Vagina (tissue), 2 donors: ENCODE results near the gene ARSD.

Experiments
- CTCF ChIP-seq, 3 experiments: fragments of 450-650 bp in 2 of 3; fragments of 200-600 bp in 1 of 3; sonication (generic) in 1 of 3; IDR thresholded peaks; one replicate each; pipeline ENCODE4 v1.5.1; 2017 to 2019; ENCODE audit warnings: antibody characterized with exemption in 3 of 3, mild to moderate bottlenecking in 2 of 3, moderate library complexity in 2 of 3
- POLR2A ChIP-seq, 2 donors: fragments of 450-650 bp; IDR thresholded peaks; one replicate each; pipeline ENCODE4 v1.6.1; 2017; ENCODE audit warnings: antibody characterized with exemption in 2 of 2, mild to moderate bottlenecking in 2 of 2, moderate library complexity in 2 of 2
- POLR2AphosphoS5 ChIP-seq, 2 donors: sonication (generic); formaldehyde crosslinking; IDR thresholded peaks; one replicate each; pipeline ENCODE4 v1.9.0; 2017; ENCODE audit warnings: antibody characterized with exemption in 2 of 2, mild to moderate bottlenecking in 2 of 2, low read depth in 1 of 2; ENCODE audit not compliant: insufficient read depth in 1 of 2

- TF ChIP-seq CTCF (IDR thresholded peaks at IDR 0.05) (no peak), POLR2A (IDR thresholded peaks at IDR 0.05) (no peak), POLR2AphosphoS5 (IDR thresholded peaks at IDR 0.05; ENCODE audit: insufficient read depth in 1 of 2, low read depth in 1 of 2) (no peak)
These were observed 39.9 kb upstream of the ARSD start for GRCh38 chrX:2969021-2969420.
